Frontal cortex (tissue), 4 donors: ENCODE data around the gene BLZF1. TPM values are rescaled to one million over a fixed set of nuclear protein-coding genes. Genes with fewer than 3 reads are reported as not detected.
"Not testable (repeated sequence)": the region's sequence is repeated elsewhere in the genome, so short reads cannot be mapped to it uniquely, and the experiment has no call there.

Source experiments
- DNase-seq, 2 donors: peaks; one replicate each; pipeline ENCODE4 v3.0.0; 2012; ENCODE audit warnings: low spot score in 2 of 2
- FAIRE-seq: peaks from 2 replicates; lab custom pipeline; 2012; peaks lifted over from hg19 to GRCh38; lab: Jason Lieb, UNC
- total RNA-seq: library from RNA; depleted of rRNA; stranded (reverse); fragments of >200 nt; gene quantifications from one replicate; pipeline ENCODE4 v1.2.3, GENCODE V29; 2014
- donor health status: control.
- donor health status: control.
- donor health status: control.

BLZF1 gene
- total RNA-seq, 1 donor from 2014 or later, result 24.9 TPM

DNA sequence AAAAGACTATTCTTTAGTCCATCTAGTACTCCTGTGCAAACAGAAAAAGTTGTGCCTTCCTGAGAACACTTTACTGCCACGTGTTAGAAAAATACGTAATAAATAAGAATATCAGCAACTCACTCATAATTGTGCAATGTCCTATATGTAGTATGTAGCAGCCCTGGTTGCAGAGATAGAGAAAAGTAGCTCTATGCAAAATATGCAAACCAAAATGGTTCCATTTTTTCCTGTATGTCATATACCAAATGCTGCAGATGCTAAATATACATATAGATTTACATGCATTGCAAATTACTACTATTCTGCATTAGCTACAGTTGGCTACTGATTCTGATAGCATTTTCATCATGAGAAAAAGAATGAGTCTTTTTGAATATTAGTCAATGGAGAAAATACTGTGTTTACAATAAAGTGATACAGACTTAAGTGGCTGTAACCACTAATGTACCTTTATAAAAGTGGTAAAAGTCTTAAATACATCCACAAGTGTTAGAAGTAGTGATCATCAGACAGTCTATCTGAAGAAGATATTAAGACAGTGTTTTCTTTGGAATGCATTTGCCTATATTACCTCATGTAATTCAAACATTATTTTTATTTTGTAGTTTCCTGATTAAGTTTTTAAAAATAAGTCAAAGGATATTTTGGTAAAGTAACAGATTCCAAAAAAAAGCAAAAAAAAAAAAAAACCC, 20.2 kb upstream of the BLZF1 start:
- FAIRE-seq (no peak), DNase-seq (no peak)

DNA sequence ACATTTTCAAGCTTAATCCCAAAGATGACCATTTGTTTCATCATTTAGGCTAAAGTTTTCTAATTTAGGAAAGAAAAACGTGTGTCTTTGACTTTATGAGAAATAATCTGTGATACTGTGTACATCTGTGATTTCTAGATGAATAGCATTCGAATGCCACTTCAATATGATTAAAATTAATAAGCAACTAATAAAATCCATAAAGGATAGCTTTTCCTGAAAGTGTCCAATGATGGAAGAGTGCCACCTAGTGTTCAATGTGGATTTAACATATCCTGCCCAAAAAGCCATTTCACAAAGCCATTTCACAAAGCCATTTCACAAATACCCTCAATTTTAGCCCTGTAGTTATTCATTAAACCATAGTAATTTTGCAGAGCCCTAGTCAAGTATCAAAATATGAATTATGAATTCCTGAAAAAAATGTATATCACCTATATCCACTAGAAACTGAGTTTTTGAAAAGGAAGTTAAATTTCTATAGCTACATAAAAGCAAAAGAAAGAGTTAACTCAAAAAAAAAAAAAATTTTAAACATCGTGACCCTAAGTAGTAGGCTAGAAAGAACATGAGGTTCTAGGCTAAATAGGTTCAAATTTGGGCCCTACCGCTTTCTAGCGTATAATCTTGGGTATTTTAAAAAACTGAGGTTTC, 19.5 kb upstream of the BLZF1 start:
- FAIRE-seq, result peak; percentile 93
- DNase-seq, result peak in 1 of 2 donors; percentile 15

DNA sequence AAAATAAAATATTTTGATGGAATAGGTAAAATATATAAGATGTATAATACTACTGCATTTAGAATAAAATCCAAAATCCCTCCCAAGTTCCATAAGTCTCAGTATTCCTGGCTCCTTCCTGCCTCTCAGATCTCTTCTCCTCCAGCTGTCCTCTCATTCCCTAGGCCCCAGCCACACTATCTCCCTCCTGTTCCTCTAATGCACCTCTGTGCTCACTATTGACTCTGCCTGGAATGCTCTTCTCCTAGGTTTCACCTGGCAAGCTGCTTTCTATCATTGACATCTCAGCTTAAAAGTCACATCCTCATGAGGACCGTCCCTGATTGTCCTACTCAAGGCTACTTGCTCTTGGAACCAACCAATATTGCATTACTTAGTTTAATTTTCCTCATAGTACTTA, 7.6 kb upstream of the BLZF1 start:
- DNase-seq (no peak), FAIRE-seq (no peak)

DNA sequence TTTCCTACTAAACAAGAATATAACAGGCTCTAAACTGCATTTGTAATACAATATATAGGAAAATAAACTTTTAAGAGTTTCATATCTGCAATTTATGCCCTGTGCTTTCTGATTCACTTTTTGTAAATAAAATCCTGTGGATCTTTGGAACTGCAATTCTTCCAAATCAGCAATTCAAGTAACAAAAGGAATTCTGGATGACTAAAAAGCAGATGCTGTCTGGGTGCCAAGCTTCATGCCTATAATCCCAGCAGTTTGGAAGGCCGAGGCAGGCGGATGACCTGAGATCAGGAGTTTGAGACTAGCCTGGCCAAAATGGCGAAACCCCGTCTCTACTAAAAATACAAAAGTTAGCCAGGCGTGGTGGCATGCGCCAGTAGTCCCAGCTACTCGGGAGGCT, 6.7 kb upstream of the BLZF1 start:
- DNase-seq (no peak), FAIRE-seq (no peak)

DNA sequence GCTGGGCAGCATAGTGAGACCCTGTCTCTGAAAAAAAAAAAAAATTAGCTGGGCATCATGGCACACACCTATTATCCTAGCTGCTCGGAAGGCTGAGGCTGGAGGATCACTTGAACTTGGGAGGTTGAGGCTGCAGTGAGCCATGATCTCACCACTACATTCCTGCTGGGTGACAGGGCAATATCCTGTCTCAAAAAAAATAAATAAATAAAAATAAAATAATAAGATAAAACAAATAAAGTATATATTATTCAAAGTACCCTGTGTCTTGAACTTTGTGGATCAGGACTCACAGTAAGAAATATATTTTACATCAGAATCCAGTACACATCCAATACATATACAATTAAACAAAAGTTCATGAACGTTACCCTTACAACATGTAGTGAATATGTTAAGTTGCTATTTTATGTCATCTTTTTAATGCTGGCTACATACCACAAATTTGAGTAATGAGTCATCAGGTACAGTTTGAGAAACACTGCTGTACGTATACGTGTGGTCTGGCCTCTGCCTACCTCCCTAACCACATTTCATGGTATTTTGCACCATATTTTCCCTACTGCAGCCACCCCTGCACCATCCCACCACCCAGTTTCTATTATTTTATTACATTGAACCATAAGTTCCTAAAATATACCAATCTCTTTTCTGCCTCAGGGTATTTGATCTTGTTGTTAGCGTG, 4.8 kb upstream of the BLZF1 start:
- FAIRE-seq (no peak), DNase-seq (no peak)

DNA sequence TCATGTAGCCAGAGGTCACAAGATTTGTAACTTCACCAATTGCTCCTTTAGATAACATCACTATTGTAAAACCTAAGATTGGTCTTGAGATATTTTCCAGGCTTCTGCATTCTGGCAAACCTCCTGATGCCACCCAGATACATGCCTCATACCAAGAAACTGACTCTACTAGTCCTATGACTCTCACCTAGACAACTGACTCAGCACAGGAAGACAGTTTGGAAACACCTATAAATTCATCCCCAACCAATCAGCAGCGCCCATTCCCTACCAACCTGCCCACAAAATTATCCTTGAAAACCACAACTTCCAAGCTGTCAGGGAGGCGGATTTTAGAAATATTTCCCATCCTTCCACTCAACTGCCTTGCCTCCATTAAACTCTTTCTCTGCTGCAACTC, 3.0 kb upstream of the BLZF1 start:
- DNase-seq, result no peak
- FAIRE-seq, result no peak

DNA sequence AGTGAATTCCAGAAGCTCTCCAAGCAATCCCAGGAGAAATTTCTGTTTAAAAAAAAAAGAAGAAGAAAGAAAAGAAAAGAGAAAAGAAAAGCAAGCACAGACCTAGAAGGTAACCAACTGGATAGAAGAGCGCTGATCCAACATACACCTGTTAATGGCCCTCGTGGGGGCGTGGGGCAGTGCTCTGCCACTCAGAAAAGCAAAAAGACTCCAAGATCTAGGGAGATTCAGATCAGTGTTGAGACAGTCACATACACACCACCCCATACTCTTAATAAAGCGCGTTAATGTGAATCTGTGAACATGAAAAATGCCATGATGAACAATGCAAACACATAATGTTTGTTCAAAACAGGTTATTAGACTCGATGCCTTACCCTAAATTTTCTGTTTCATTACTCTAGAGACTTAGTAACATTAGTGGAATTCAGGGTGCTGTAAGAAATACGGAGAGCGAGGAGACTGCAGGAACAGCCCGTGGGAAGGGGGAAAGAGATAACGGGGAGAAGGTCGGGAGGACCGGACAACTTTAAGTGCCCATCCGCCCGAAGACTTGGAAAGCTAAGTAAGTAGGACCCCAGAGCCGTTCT, 804 bp upstream of the BLZF1 start:
- DNase-seq (no peak), FAIRE-seq (no peak)

DNA sequence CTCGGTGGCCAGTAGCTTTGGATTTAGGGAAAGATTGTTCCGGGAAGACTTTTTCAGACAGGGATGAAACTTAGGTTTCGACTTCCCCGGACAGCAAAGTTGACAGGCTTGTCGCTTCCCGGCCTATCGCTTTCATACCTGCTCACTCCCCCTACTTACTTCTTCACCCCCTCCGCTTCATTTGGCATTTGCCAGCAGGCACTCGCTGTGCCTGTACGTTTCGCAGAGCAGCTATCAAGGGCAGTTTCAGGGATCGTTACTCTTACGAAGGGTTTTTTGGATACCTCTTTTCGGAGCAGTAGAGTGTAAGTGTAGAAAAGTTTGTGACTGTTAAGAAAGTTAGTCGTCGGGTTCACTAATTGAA, 393 bp downstream of the BLZF1 start:
- FAIRE-seq, result no peak
- DNase-seq, result no peak

DNA sequence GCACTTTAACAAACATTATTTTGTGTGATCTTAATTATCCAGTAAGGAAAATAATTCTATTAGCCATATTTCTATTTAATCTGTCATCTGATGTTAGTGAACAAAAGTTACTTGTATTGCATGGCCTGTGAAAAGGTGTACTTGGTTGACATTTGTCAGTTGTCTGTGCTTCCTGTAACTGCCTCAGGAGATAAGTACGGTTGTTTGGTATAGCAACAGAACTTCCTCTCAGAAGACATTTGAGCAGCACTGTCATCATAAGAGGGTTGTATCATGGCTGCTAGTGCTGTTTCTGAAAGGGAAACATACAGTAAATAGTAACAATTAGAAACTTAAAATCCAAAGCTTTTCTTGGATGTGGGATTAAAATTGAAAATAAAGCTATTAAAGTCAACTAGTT, 3.4 kb downstream of the BLZF1 start:
- no peak for DNase-seq
- FAIRE-seq, result no peak

DNA sequence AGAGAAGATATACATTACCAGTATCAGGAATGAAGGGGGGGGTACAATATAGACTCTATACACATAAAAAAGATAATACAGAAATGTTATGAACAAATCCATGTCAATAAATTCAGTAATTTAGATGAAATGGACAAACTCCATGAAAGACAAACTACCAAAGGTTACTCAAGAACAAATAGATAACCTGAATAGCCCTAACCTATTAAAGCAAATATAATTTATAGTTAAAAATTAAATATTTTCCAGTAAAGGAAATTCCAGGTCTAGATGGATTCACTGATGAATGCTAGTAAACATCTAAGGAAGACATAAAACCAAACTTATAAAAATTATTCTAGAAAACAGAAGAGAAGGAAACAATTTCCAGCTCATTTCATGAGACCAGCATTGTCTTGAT, 13.2 kb downstream of the BLZF1 start:
- DNase-seq (no peak), FAIRE-seq (no peak)

DNA sequence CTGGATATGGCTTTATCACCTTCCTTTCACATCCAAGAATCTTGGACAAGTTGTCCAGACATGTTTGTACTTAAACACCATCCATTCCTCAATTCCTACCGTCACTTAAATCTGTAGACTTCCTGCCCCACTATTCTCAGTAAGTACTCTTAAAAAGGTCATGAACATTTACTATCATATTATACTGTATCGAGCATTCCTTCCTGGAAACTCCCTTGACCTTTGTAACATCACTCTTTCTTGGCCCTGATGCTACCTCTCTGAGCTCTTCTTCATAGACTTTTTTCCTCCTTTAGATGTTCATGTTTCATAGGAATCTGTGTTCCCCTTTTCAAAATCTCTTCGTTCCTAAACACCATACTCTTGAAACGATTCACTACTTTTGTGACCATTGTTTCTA, 15.5 kb downstream of the BLZF1 start:
- DNase-seq (no peak), FAIRE-seq (no peak)

DNA sequence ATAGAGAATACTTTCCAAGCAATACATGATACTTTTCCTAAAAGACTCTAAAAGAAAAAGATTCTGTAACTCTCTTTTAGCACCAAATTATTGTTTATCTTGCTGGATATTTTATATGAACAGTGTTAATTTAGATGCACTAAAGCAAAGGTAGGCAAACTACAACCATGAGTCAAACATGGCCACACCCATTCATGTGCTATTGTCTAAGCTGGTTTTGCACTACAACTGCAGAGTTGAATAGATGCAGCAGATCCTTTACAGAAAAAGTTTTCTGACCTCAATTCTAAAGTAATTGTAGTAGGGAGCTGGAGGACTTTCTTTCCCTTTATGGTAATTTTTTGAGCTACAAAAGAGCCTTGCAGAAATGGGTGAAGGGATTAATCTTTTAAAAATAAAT, 19.4 kb downstream of the BLZF1 start:
- FAIRE-seq (no peak), DNase-seq (no peak)

DNA sequence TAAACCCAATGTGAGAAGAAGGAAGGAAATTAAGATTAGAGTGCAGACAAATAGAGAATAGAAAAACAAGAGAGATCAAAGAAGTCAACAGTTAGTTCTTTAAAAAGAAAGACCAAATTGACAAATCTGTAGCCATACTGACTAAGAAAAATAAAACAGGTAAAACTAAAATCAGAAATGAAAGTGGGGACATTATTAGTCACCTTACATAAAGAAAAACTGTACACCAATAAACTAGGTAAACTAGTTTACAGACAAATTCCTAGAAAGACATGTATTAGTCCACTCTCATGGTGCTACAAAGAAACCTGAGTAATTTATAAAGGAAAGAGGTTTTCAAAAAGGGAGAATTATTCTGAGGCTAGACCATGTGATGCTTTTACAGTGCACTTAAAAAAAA, 22.3 kb downstream of the BLZF1 start:
- no peak for DNase-seq
- no peak for FAIRE-seq

DNA sequence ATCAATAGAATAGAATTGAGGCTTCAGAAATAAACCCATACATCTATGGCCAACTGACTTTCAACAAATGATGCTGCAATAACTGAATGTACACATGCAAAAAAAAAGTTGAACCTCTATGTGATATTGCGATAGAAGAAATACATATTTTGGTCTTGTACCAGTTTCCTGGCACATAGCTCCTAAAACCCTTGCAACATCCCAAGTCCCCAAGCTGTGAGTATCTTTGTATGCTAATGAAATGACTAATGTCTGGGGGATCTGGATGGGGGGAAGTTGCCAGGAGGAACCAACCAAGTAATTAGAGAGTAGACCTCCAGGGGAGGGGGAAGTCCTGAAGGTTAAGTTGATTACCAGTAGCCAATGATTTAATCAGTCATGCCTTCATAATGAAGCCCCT, 24.4 kb downstream of the BLZF1 start:
- FAIRE-seq (no peak), DNase-seq (no peak)

DNA sequence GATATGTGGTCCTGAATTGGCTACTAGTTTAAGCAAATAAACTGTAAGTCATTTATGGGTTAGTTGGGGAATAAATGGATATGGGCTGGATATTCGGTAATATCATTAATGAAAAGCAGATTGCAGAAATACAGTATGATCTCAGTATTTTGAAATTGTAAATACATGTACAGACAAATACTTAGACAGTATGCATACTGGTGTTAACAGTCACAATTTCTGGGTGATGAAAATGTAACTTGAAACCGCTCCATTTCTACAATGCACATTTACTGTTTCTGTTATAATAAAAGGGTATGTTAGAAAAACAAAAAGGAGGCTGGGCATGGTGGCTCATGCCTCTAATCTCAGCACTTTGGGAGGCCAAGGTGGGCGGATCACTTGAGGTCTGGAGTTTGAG, 28.0 kb downstream of the BLZF1 start:
- FAIRE-seq, result no peak
- no peak for DNase-seq

DNA sequence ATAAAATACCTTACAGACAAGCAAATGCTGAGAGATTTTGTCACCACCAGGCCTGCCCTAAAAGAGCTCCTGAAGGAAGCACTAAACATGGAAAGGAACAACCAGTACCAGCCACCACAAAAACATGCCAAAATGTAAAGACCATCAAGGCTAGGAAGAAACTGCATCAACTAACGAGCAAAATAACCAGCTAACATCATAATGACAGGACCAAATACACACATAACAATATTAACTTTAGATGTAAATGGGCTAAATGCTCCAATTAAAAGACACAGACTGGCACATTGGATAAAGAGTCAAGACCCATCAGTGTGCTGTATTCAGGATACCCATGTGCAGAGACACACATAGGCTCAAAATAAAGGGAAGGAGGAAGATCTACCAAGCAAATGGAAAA, 34.6 kb downstream of the BLZF1 start:
- not testable (repeated sequence) for FAIRE-seq, DNase-seq

DNA sequence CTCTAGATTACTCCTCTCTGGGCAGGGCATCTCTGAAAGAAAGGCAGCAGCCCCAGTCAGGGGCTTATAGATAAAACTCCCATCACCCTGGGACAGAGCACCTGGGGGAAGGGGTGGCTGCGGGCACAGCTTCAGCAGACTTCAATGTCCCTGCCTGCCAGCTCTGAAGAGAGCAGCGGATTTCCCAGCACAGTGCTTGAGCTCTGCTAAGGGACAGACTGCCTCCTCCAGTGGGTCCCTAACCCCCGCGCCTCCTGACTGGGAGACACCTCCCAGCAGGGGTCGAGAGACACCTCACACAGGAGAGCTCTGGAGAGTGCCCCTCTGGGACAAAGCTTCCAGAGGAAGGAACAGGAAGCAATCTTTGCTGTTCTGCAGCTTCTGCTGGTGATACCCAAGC, 40.3 kb downstream of the BLZF1 start:
- not testable (repeated sequence) for DNase-seq

DNA sequence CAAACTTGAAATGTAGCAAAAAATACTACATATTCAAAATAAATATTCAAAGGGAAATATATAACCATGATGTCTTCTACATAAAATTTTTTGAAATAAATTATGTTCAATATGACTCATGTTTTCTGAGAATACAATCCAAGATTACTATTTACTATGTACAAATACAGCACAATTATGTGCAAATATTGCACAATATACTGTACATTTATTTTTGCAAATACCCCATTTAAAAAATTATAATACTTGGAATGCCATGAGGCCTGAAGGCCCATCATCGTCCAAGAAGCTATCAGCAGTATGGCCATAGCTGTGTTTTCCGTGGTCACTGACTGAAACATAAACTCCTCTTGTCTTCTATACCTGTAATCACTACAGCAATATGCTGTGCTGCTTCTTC, 47.0 kb downstream of the BLZF1 start:
- DNase-seq (no peak), FAIRE-seq (no peak)

More for the DNA sequence above, 40.3 kb downstream of the BLZF1 start:
- not testable (repeated sequence) for FAIRE-seq

DNA sequence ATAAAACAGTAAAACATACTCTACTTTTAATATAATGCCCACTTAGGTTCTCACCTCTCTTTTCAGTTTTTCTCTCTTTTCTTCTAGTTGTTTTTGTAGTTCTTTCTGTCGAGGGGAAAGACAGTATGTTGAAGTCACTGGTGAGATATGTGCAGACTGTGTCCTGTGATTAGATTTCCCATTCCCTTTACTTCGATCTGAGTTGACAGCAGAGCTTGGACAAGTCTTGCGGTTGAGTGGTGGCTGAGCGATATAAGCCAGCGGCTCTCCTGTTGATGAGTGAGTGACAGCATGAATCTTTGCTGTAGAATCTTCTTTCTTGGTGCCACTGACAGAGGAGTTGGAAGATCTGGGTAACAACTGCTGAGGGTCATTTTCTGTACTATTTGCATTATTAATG, 53.3 kb downstream of the BLZF1 start:
- FAIRE-seq, result no peak

DNA sequence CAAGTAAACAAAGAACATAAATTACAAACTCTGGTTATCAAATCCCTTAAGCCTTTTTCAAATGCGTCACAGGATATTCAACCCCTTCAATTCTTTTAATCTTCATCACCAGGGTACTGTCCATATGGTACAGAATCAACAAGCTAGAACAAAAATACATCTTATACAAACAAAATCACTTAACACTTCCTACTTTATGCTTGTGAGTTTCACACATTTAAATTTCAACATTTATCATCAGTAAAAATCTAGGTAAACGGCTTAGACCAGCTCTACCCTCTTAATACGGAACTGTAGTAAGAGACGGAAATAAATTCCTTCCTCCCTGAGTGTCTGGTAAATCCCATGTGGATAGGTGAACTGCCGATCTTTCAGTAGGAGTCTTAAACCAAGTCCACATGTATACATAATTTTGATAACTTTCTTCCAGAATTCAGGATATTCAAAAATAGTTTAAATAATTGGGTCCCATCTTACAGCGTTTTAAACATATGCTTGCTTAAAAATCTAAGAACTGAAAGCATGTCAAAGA, 58.2 kb downstream of the BLZF1 start:
- no peak for DNase-seq
- FAIRE-seq, result no peak

More for the DNA sequence above, 53.3 kb downstream of the BLZF1 start:
- no peak for DNase-seq
